Duodenal mucosa (tissue), 2 donors: Measurements from ENCODE around the gene ZBTB39.
"Not testable (repeated sequence)": the region's sequence is repeated elsewhere in the genome, so short reads cannot be mapped to it uniquely, and the experiment has no call there.

Experiments
- H3K27ac ChIP-seq: one replicate; pipeline ENCODE4 v1.7.0; 2013; ENCODE audit warnings: low read depth, low read length
- H3K27me3 ChIP-seq, 2 donors: one replicate each; pipeline ENCODE4 v1.7.0; 2013; ENCODE audit warnings: low read length in 2 of 2, control low read depth in 1 of 2; ENCODE audit not compliant: insufficient read depth in 2 of 2, control insufficient read depth in 1 of 2
- H3K36me3 ChIP-seq, 2 donors: one replicate each; pipeline ENCODE4 v1.7.0; 2013; ENCODE audit warnings: low read length in 2 of 2, control low read depth in 1 of 2; ENCODE audit not compliant: insufficient read depth in 2 of 2, control insufficient read depth in 1 of 2
- H3K4me1 ChIP-seq, 2 donors: one replicate each; pipeline ENCODE4 v1.7.0; 2013; ENCODE audit warnings: low read length in 2 of 2, control low read depth in 1 of 2; ENCODE audit not compliant: insufficient read depth in 2 of 2, control insufficient read depth in 1 of 2
- H3K4me3 ChIP-seq, 2 donors: one replicate each; pipeline ENCODE4 v1.7.0; 2013; ENCODE audit warnings: low read length in 2 of 2, low read depth in 1 of 2
- H3K9ac ChIP-seq, 2 donors: one replicate each; pipeline ENCODE4 v1.7.0; 2013; ENCODE audit warnings: low read length in 2 of 2, low read depth in 1 of 2
- H3K9me3 ChIP-seq, 2 donors: one replicate each; pipeline ENCODE4 v1.7.0; 2013; ENCODE audit warnings: low read length in 2 of 2, control low read depth in 1 of 2; ENCODE audit not compliant: control insufficient read depth in 1 of 2

Gene ZBTB39

GRCh38 chr12:56963557-56963956 lies 42.8 kb downstream of the ZBTB39 start:
- H3K4me1 ChIP-seq, H3K9ac ChIP-seq, H3K9me3 ChIP-seq, H3K27ac ChIP-seq, H3K27me3 ChIP-seq, H3K36me3 ChIP-seq, H3K4me3 ChIP-seq: not testable (repeated sequence)

GRCh38 chr12:56962247-56962646 lies 44.1 kb downstream of the ZBTB39 start:
- not testable (repeated sequence) for H3K27ac ChIP-seq, H3K4me3 ChIP-seq, H3K36me3 ChIP-seq, H3K4me1 ChIP-seq, H3K9me3 ChIP-seq, H3K27me3 ChIP-seq, H3K9ac ChIP-seq

GRCh38 chr12:56958422-56958821 lies 47.9 kb downstream of the ZBTB39 start:
- no peaks in the 10 kb centered on the region for H3K36me3 ChIP-seq
- no peak overlapping the region for H3K9ac ChIP-seq
- no peak overlapping the region for H3K27ac ChIP-seq
- no peak overlapping the region for H3K4me3 ChIP-seq
- H3K27me3 ChIP-seq, result no peaks in the 10 kb centered on the region
- peaks cover 6 to 8% of the 10 kb centered on the region in 2 donors for H3K9me3 ChIP-seq
- H3K4me1 ChIP-seq, result peaks cover 4 to 5% of the 10 kb centered on the region in 2 donors

- peaks cover 4 to 5% of the 10 kb centered on the region in 2 donors for H3K4me1 ChIP-seq
- no peaks in the 10 kb centered on the region for H3K36me3 ChIP-seq
- H3K27me3 ChIP-seq, result no peaks in the 10 kb centered on the region
- no peak within 1 kb of the TSS for H3K9ac ChIP-seq
- H3K9me3 ChIP-seq, result peaks cover 6 to 8% of the 10 kb centered on the region in 2 donors
- no peak within 1 kb of the TSS for H3K4me3 ChIP-seq
- H3K27ac ChIP-seq, result no peak within 1 kb of the TSS
Observed at GRCh38 chr12:56957229-56958052, 48.9 kb downstream of the ZBTB39 start, which contains the start of gene RDH16. RDH16 (minus strand) TSS chr12:56957608; CDS start chr12:56957462, 146 bp downstream.

GRCh38 chr12:56955631-56956256 lies 50.6 kb downstream of the ZBTB39 start:
- Histone ChIP-seq H3K9ac (no peak overlapping the region), H3K27ac (no peak overlapping the region), H3K9me3 (peaks cover 6 to 8% of the 10 kb centered on the region in 2 donors), H3K4me1 (peaks cover 4 to 5% of the 10 kb centered on the region in 2 donors), H3K27me3 (no peaks in the 10 kb centered on the region), H3K4me3 (no peak overlapping the region), H3K36me3 (no peaks in the 10 kb centered on the region)

- no peaks in the 10 kb centered on the region for H3K36me3 ChIP-seq
- no peak overlapping the region for H3K9ac ChIP-seq
- H3K27me3 ChIP-seq, result no peaks in the 10 kb centered on the region
- H3K9me3 ChIP-seq, result peaks cover 6 to 8% of the 10 kb centered on the region in 2 donors
- no peak overlapping the region for H3K27ac ChIP-seq
- no peak overlapping the region for H3K4me3 ChIP-seq
- peaks cover 4 to 5% of the 10 kb centered on the region in 2 donors for H3K4me1 ChIP-seq
Observed at GRCh38 chr12:56954958-56955355, 51.4 kb downstream of the ZBTB39 start.

- no peak overlapping the region for H3K4me3 ChIP-seq
- H3K27ac ChIP-seq, result no peak overlapping the region
- H3K36me3 ChIP-seq, result no peaks in the 10 kb centered on the region
Observed at GRCh38 chr12:56954057-56954957, 52.0 kb downstream of the ZBTB39 start.

GRCh38 chr12:56953314-56953713 lies 53.0 kb downstream of the ZBTB39 start:
- Histone ChIP-seq H3K27me3 (no peaks in the 10 kb centered on the region), H3K27ac (no peak overlapping the region), H3K4me3 (no peak overlapping the region), H3K9me3 (peaks cover 3 to 4% of the 10 kb centered on the region in 2 donors), H3K4me1 (peaks cover 4 to 5% of the 10 kb centered on the region in 2 donors), H3K9ac (no peak overlapping the region), H3K36me3 (no peaks in the 10 kb centered on the region)

More at GRCh38 chr12:56954057-56954957, 52.0 kb downstream of the ZBTB39 start:
- Histone ChIP-seq H3K9me3 (peaks cover 6 to 8% of the 10 kb centered on the region in 2 donors), H3K27me3 (no peaks in the 10 kb centered on the region), H3K4me1 (peaks cover 4 to 5% of the 10 kb centered on the region in 2 donors), H3K9ac (no peak overlapping the region)

GRCh38 chr12:56951582-56952339 lies 54.6 kb downstream of the ZBTB39 start:
- H3K27me3 ChIP-seq, result no peaks in the 10 kb centered on the region
- H3K27ac ChIP-seq, result no peak overlapping the region
- H3K9me3 ChIP-seq, result no peaks in the 10 kb centered on the region
- H3K9ac ChIP-seq, result no peak overlapping the region
- H3K4me3 ChIP-seq, result no peak overlapping the region
- no peaks in the 10 kb centered on the region for H3K4me1 ChIP-seq
- H3K36me3 ChIP-seq, result no peaks in the 10 kb centered on the region
